Pancreas (tissue), 10 donors: Measurements from ENCODE around the gene PRTFDC1. TPM values are rescaled to one million over a fixed set of nuclear protein-coding genes. Genes with fewer than 3 reads are reported as not detected.
"Not testable (repeated sequence)": the region's sequence is repeated elsewhere in the genome, so short reads cannot be mapped to it uniquely, and the experiment has no call there.

ENCODE experiments used
- ATAC-seq, 4 donors: fragments of 200-7000 bp; cut with Tn5 transposase; one replicate each; pipeline versions ENCODE4 v1.8.0 to v1.9.1; 2020; ENCODE audit warnings: mild to moderate bottlenecking in 4 of 4, moderate library complexity in 4 of 4
- DNase-seq, 6 donors: peaks; one replicate each; pipeline ENCODE4 v3.0.0-alpha.2; 2020
- FAIRE-seq: peaks from 2 replicates; lab custom pipeline; 2012; peaks lifted over from hg19 to GRCh38; lab: Jason Lieb, UNC
- H3K27ac ChIP-seq, 4 donors: fragments of 200-600 bp; sonication (generic); 1 replicate in 3 of 4; 2 replicates in 1 of 4; pipeline versions ENCODE4 v1.5.0 to v1.8.0; 2020
- H3K27me3 ChIP-seq, 4 donors: fragments of 200-600 bp; one replicate each; pipeline ENCODE4 v1.8.0; 2021
- H3K36me3 ChIP-seq, 3 donors: fragments of 200-600 bp; sonication (generic) in 1 of 3; one replicate each; pipeline versions ENCODE4 v1.5.0 to v1.8.0; 2020 to 2021
- H3K4me1 ChIP-seq, 3 donors: fragments of 200-600 bp; one replicate each; pipeline ENCODE4 v1.8.0; 2021
- H3K4me3 ChIP-seq, 4 donors: fragments of 200-600 bp; sonication (generic) in 2 of 4; one replicate each; pipeline versions ENCODE4 v1.5.0 to v1.8.0; 2020 to 2021
- H3K9me3 ChIP-seq, 4 donors: fragments of 200-600 bp; one replicate each; pipeline ENCODE4 v1.8.0; 2021
- CTCF ChIP-seq, 4 donors: fragments of 200-600 bp; sonication (generic) in 3 of 4; IDR thresholded peaks; one replicate each; pipeline versions ENCODE4 v1.5.0 to v1.8.0; 2021; ENCODE audit warnings: antibody characterized with exemption in 4 of 4
- WGBS, 2 donors: extraction: QIAGEN DNeasy Blood & Tissue Kit; methylation state at CpG; one replicate each; pipeline ENCODE4 v1.1.7; 2013; 5-methylcytosine and 5-hydroxymethylcytosine counted together
- intact Hi-C, 3 donors: fragments of 100-400 bp; cut with DNase I; formaldehyde crosslinking; loops; one replicate each; pipeline versions ENCODE4 v1.11.1 to v1.14.2; 2022
- polyA plus RNA-seq, 2 donors: library from polyadenylated mRNA; stranded (reverse); fragments of 200-250 nt; gene quantifications; one replicate each; pipeline ENCODE4 v1.2.3, GENCODE V29; 2013
- total RNA-seq, 6 donors: library from RNA; stranded (reverse); fragmentation: NEBNext Ultra II Directional in 4 of 6; extraction: Animal tissue kit (Norgen Biotek cat#: 25700) in 4 of 6; gene quantifications; one replicate each; pipeline versions ENCODE4 v1.2.1 to v1.2.4, GENCODE V29; 2021 to 2023
- donor health status: healthy with polysubstance abuse.
- donor health status: DM: no; HTN: no; CAD: no; lungs with moderate emphysema.
- donor health status: DM: no; HTN: no; CAD: no.
- donor health status: control.
- donor health status: control.
- donor health status: Bipolar disorder and iron deficiency.
- donor health status: DM: yes; HTN: yes; CAD: no.
- donor health status: DM: no; HTN: no; CAD: no.
- donor health status: DM: no; HTN: no; CAD: no.
- donor health status: DM: yes; HTN: yes; CAD: no.

The PRTFDC1 gene
- total and polyA plus RNA-seq, 8 donors = 1.7 to 6.1 (median 2.8) TPM

GRCh38 chr10:24958091-24958720 is 5.8 kb upstream of the PRTFDC1 start:
- H3K36me3 ChIP-seq = no peaks in the 10 kb centered on the region
- ATAC-seq (peak in 3 of 4 donors; percentile 15 to 62 (median 41)), FAIRE-seq (peak; percentile 20), DNase-seq (no peak)
- H3K9me3 ChIP-seq = no peaks in the 10 kb centered on the region
- no peak overlapping the region for H3K4me3 ChIP-seq
- no peak for TF ChIP-seq CTCF (IDR thresholded peaks at IDR 0.05)
- H3K27ac ChIP-seq = peak overlapping the region in 2 of 4 donors; percentile 11 to 12
- no peaks in the 10 kb centered on the region for H3K27me3 ChIP-seq
- H3K4me1 ChIP-seq = peaks cover 0 to 11% (median 2%) of the 10 kb centered on the region in 3 donors
- WGBS, 2 donors = 73 to 88% methylated on average over 4 of the region's 4 CpGs
- intact Hi-C loops = no loop called here

DNA sequence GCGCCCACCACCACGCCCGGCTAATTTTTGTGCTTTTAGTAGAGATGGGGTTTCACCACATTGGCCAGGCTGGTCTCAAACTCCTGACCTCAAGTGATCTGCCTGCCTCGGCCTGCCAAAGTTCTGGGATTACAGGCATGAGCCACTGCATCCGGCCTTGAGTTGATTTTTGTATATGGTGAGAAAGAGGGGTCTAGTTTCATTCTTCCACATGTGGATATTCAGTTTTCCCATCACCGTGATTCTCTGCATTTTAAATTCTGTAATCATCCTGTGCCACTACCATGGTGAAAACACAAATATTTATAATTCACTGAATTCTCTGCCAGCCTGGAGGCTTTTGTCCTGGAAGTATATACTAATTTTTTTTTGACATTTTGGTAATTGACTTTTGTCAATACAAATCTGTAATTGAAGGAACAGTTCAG is 5.2 kb upstream of the PRTFDC1 start:
- H3K27me3 ChIP-seq, DNase-seq, H3K9me3 ChIP-seq, H3K36me3 ChIP-seq, H3K27ac ChIP-seq, intact Hi-C loops, ATAC-seq, H3K4me1 ChIP-seq, H3K4me3 ChIP-seq, FAIRE-seq: not testable (repeated sequence)
- 91 to 94% methylated on average over 6 of the region's 6 CpGs for WGBS, 2 donors

DNA sequence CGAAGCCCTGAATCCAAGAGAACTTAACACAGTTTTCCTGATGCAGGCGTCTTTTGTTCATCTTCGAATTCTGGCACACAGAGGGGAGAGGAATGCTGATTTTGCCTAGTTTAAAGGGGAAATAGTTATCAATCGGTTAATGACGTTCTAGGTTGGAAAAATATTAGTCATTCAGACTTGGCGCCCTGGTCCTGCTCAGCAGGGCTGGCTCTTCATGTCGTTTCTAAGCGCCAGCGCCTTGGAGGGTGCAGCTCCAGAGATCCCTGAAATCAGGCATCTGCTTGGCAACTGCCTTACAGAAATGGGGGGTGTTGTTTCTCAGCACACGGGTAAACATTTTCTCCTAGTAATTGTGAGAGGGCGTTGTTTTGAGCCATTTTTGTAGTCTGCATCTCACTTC is 1.3 kb upstream of the PRTFDC1 start:
- intact Hi-C loops = no loop called here
- Histone ChIP-seq H3K27ac (no peak overlapping the region), H3K4me1 (peaks cover 0 to 4% (median 0%) of the 10 kb centered on the region in 3 donors), H3K36me3 (no peaks in the 10 kb centered on the region), H3K27me3 (no peaks in the 10 kb centered on the region), H3K4me3 (no peak overlapping the region), H3K9me3 (no peaks in the 10 kb centered on the region)
- WGBS, 2 donors = 83 to 86% methylated on average over 11 of the region's 11 CpGs
- no peak for DNase-seq
- TF ChIP-seq CTCF (IDR thresholded peaks at IDR 0.05) = no peak
- FAIRE-seq = no peak
- ATAC-seq = no peak

- H3K27ac ChIP-seq = peak overlapping the region; percentile 22 to 58 (median 32)
- ATAC-seq (peak; percentile 74 to 82 (median 76)), DNase-seq (peak in 5 of 6 donors; percentile 24 to 82 (median 44)), FAIRE-seq (no peak)
- intact Hi-C loops = no loop called here
- peak overlapping the region; percentile 34 to 63 (median 58) for H3K4me3 ChIP-seq
- WGBS, 2 donors = 5 to 6% methylated on average over 38 to 53 of the region's 53 CpGs
- peaks cover 0 to 4% (median 0%) of the 10 kb centered on the region in 3 donors for H3K4me1 ChIP-seq
- H3K27me3 ChIP-seq = no peaks in the 10 kb centered on the region
- TF ChIP-seq CTCF (IDR thresholded peaks at IDR 0.05) = peak in 2 of 4 donors; percentile 16
- H3K36me3 ChIP-seq = no peaks in the 10 kb centered on the region
- H3K9me3 ChIP-seq = no peaks in the 10 kb centered on the region
These were observed 570 bp upstream of the PRTFDC1 start for GRCh38 chr10:24952707-24953645.
